Astrocyte of the cerebellum (primary cell): ENCODE measurements around the gene SWSAP1.
"Not testable (repeated sequence)": the region's sequence is repeated elsewhere in the genome, so short reads cannot be mapped to it uniquely, and the experiment has no call there.

Source experiments
- DNase-seq: peaks from one replicate; pipeline ENCODE4 v3.0.0-alpha.2; 2011; ENCODE audit warnings: low read depth
- H3K4me3 ChIP-seq: 2 replicates; pipeline ENCODE4 v1.5.1; 2011; ENCODE audit warnings: mild to moderate bottlenecking, low read depth, low read length, moderate library complexity
- CTCF ChIP-seq: IDR thresholded peaks from 2 replicates; pipeline ENCODE4 v1.5.1; 2012; ENCODE audit warnings: low read length, low read depth, moderate library complexity, mild to moderate bottlenecking; ENCODE audit errors: missing control alignments
- in situ Hi-C: cut with HindIII; loops from 2 replicates; pipeline ENCODE4 v1.10.0; 2017; ENCODE audit warnings: low sequenced_read_pairs

Gene SWSAP1

GRCh38 chr19:11400798-11401197, 26.3 kb downstream of the SWSAP1 start:
- H3K4me3 ChIP-seq: no peak overlapping the region
- in situ Hi-C loops: no loop called here
- no peak for DNase-seq
- no peak for TF ChIP-seq CTCF

DNA sequence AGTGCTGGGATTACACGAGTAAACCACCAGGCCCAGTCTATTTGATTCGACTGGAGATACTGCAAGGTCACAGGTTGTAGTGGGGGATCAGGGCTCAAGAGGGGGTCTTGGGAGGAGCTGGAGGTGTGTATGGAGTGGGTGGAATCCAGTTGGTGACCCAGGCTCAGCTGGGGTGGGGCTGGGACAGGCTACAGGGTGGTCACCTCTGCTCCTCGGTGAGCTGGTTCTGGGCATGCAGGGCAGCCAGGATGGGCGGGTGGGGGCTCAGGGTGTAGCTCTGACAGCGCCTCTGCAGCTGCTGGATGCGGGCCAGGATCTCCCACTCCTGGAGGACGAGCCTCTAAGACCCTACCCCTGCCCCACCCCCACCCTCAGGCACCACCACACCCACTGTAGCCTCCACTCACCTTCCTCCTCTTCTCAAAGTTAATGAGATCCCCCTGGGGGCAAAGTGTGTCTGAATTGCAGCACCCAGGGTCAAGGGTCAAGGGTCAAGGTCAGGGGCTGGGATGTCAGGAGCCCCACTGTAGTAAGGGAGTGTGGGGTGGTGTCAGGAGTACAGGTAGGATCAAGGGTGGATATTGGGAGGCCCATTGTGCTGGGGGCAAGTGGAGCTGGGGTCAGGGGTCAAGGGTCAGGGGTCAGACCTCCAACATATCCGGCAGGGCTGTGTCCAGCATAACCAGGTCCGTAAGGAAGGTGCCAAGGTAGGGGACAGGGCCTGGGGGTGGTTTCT, 27.5 kb downstream of the SWSAP1 start:
- TF ChIP-seq CTCF: no peak
- in situ Hi-C loops: no loop called here
- DNase-seq: no peak
- no peak overlapping the region for H3K4me3 ChIP-seq

DNA sequence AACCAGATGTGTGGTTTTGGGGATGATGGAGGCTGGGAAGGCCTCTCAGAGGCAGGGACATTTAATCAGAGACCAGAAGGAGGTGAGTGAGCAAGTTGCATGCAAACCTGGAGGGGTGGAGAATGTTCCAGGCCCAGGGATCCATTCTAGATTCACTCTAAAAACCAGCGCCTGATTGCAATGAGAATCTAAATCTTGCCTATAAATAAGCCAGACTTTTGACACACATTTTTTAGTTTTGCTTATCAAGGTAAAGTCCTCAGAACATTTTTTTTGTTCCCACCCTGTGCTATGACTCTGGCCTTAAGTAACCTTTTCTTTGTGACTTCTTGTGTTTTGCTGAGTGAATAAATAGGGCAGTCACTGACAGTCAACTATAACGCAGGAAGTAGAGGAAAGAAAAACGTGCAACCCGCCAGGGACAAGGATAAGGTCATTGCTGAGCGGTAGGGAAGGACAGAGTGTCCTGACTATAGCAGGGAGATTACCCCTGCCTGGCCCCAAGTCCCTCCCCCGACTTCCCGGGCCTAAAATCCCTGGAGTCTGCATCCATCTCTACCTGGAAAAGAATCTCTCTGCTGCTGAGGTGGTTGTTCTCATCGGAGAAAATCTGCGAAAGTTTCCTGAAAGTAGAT, 30.2 kb downstream of the SWSAP1 start:
- in situ Hi-C loops: no loop called here
- no peak for TF ChIP-seq CTCF
- DNase-seq: no peak
- H3K4me3 ChIP-seq: no peak overlapping the region

GRCh38 chr19:11405846-11406643, 31.6 kb downstream of the SWSAP1 start:
- no peak for DNase-seq
- no peak overlapping the region for H3K4me3 ChIP-seq
- peak; percentile 43 for TF ChIP-seq CTCF
- in situ Hi-C loops: no loop called here

DNA sequence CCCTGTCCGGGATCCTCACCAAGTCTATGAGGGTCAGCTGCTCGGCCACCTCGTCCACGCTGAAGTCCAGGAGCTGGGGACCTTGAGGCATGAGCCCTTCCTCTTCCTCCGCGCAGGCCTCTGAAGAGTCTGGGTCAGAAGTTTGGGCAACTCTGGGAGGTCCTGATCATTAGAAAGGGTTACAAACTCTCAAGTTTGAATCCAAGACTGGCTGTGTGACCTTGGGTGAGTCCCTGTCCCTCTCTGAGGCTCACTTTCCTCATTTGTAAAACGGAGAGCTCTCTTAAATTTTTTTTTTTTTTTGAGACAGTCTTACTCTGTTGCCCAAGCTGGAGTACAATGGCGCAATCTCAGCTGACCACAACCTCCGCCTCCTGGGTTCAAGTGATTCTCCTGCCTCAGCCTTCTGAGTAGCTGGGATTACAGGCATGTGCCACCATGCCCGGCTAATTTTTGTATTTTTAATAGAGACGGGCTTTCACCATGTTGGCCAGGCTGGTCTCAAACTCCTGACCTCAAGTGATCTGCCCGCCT, 32.3 kb downstream of the SWSAP1 start:
- DNase-seq, H3K4me3 ChIP-seq, in situ Hi-C loops: not testable (repeated sequence)

- in situ Hi-C loops: no loop called here
Observed at GRCh38 chr19:11408591-11408990, 34.1 kb downstream of the SWSAP1 start.

More at GRCh38 chr19:11408591-11408990, 34.1 kb downstream of the SWSAP1 start:
- DNase-seq: no peak
- H3K4me3 ChIP-seq: no peak overlapping the region
- no peak for TF ChIP-seq CTCF
